HepG2 (cell line): ENCODE measurements around the gene MLANA. TPM values are rescaled to one million over a fixed set of nuclear protein-coding genes. Genes with fewer than 3 reads are reported as not detected.
A peak's percentile ranks its signal among the peaks of the same experiment; 100 is the strongest.

ENCODE experiments used
- ATAC-seq: fragments of 200-7000 bp; cut with Tn5 transposase; 3 replicates; pipeline ENCODE4 v1.9.1; 2020; ENCODE audit warnings: mild to moderate bottlenecking, moderate library complexity
- BruUV-seq: library from RNA; stranded (reverse); fragments of 400-500 nt; replicated peaks from 2 replicates; lab custom pipeline; 2021; lab: Mats Ljungman, UMichigan
- CTCF ChIA-PET: fragments of 300-600 bp; formaldehyde crosslinking; extraction: SDS; loops from one replicate; lab custom pipeline; 2021; ENCODE audit warnings: low total read pairs, inconsistent platforms, low intra/inter-chr PET ratio; lab: Yijun Ruan, JAX
- POLR2A ChIA-PET: fragments of 350-600 bp; sonication (Branson Sonifier 250); formaldehyde crosslinking; loops from one replicate; lab custom pipeline; 2020; ENCODE audit warnings: antibody characterized with exemption, inconsistent platforms; lab: Yijun Ruan, JAX
- DNase-seq: peaks from one replicate; pipeline ENCODE4 v3.0.0-alpha.2; 2015; ENCODE audit warnings: low spot score
- FAIRE-seq: peaks from 3 replicates; lab custom pipeline; 2011; peaks lifted over from hg19 to GRCh38; lab: Jason Lieb, UNC
- H2AFZ ChIP-seq: one replicate; pipeline ENCODE4 v1.6.1; 2011; ENCODE audit warnings: low read length, inconsistent platforms
- H3K27ac ChIP-seq: fragments of 300-600 bp; 3 replicates; pipeline ENCODE4 v1.8.0; 2011; ENCODE audit warnings: mixed run types, mild to moderate bottlenecking, mixed read lengths, low read length, inconsistent platforms; ENCODE audit not compliant: insufficient read depth; ENCODE audit errors: extremely low read length
- H3K27me3 ChIP-seq, 2 experiments: fragments of 200-600 bp in 1 of 2; 2 replicates in 1 of 2; 3 replicates in 1 of 2; pipeline versions ENCODE4 v1.6.0 to v1.8.0; 2011; ENCODE audit warnings: low read length in 2 of 2, mild to moderate bottlenecking in 2 of 2, moderate library complexity in 2 of 2, inconsistent platforms in 1 of 2; ENCODE audit not compliant: insufficient read depth in 2 of 2, control insufficient read depth in 1 of 2
- H3K36me3 ChIP-seq, 2 experiments: fragments of 200-600 bp in 1 of 2; replicated peaks in 1 of 2; 2 replicates in 1 of 2; 3 replicates in 1 of 2; pipeline versions ENCODE4 v1.5.1 to v1.8.0; 2011; ENCODE audit warnings: low read length in 2 of 2, inconsistent platforms in 1 of 2; ENCODE audit not compliant: insufficient read depth in 2 of 2, control insufficient read depth in 1 of 2
- H3K4me1 ChIP-seq: 2 replicates; pipeline ENCODE4 v1.5.1; 2012; ENCODE audit warnings: low read length, inconsistent platforms; ENCODE audit not compliant: insufficient read depth
- H3K4me2 ChIP-seq: 2 replicates; pipeline ENCODE4 v1.6.0; 2011; ENCODE audit warnings: low read depth, low read length, inconsistent platforms
- H3K4me3 ChIP-seq, 3 experiments: fragments of 200-600 bp in 1 of 3; sonication (generic), shearing (Covaris generic) in 1 of 3; replicated peaks in 1 of 3; 2 replicates each; pipeline ENCODE4 v1.5.1; 2011 to 2016; ENCODE audit warnings: low read length in 3 of 3, inconsistent platforms in 2 of 3, low read depth in 2 of 3, mild to moderate bottlenecking in 2 of 3, control low read depth in 1 of 3, mixed read lengths in 1 of 3; ENCODE audit not compliant: insufficient read depth in 1 of 3
- H3K79me2 ChIP-seq: one replicate; pipeline ENCODE4 v1.6.1; 2011; ENCODE audit warnings: low read length, inconsistent platforms; ENCODE audit not compliant: insufficient read depth
- H3K9ac ChIP-seq: 2 replicates; pipeline ENCODE4 v1.6.0; 2011; ENCODE audit warnings: mild to moderate bottlenecking, low read depth, low read length, inconsistent platforms; ENCODE audit not compliant: insufficient read depth
- H3K9me3 ChIP-seq: 2 replicates; pipeline ENCODE4 v1.5.1; 2012; ENCODE audit warnings: mild to moderate bottlenecking, low read length
- H4K20me1 ChIP-seq: 2 replicates; pipeline ENCODE4 v1.6.0; 2011; ENCODE audit warnings: inconsistent platforms, mild to moderate bottlenecking, low read length, moderate library complexity; ENCODE audit not compliant: insufficient read depth
- DMAP1 ChIP-seq: IDR thresholded peaks from 2 replicates; pipeline ENCODE4 v1.6.1; 2016
- HNRNPK ChIP-seq: fragments of 200-400 bp; formaldehyde crosslinking; IDR thresholded peaks from 2 replicates; pipeline ENCODE4 v1.6.1; 2018; ENCODE audit warnings: low read length, low read depth, moderate library complexity, mild to moderate bottlenecking; ENCODE audit not compliant: poor library complexity, severe bottlenecking
- MTA3 ChIP-seq: sonication (generic); formaldehyde crosslinking; IDR thresholded peaks from 2 replicates; pipeline ENCODE4 v1.4.0; 2020; ENCODE audit warnings: missing genetic modification reagents
- PHF21A ChIP-seq: sonication (generic); formaldehyde crosslinking; IDR thresholded peaks from 2 replicates; pipeline ENCODE4 v1.5.0; 2020; ENCODE audit warnings: mild to moderate bottlenecking, missing genetic modification reagents
- RFXANK ChIP-seq: IDR thresholded peaks from 2 replicates; pipeline ENCODE4 v1.6.1; 2016
- TEAD3 ChIP-seq: optimal IDR thresholded peaks from 2 replicates; pipeline ENCODE3; 2016; ENCODE audit warnings: borderline replicate concordance
- ZNF30 ChIP-seq: sonication (generic); formaldehyde crosslinking; IDR thresholded peaks from 2 replicates; pipeline ENCODE4 v1.5.0; 2020; ENCODE audit warnings: mild to moderate bottlenecking, missing genetic modification reagents
- ZNF747 ChIP-seq: sonication (generic); formaldehyde crosslinking; IDR thresholded peaks from 2 replicates; pipeline ENCODE4 v1.8.1; 2023; ENCODE audit warnings: missing genetic modification reagents, mild to moderate bottlenecking, borderline replicate concordance
- WGBS: methylation state at CpG from one replicate; pipeline ENCODE4 v1.1.6; 2017; ENCODE audit warnings: low lambda C conversion rate; 5-methylcytosine and 5-hydroxymethylcytosine counted together
- in situ Hi-C: cut with HindIII; loops from 2 replicates; pipeline ENCODE4 v1.10.0; 2017; ENCODE audit warnings: low pct_unique_long_range_greater_than_20kb; ENCODE audit not compliant: extremely low pct_ligation_motif_present
- intact Hi-C: fragments of 100-400 bp; cut with micrococcal nuclease; formaldehyde crosslinking; loops from one replicate; pipeline ENCODE4 v1.10.0; 2022; ENCODE audit not compliant: unreplicated experiment
- polyA plus RNA-seq, 8 experiments: library from polyadenylated mRNA; depleted of rRNA in 3 of 8; stranded (reverse) in 7 of 8; unstranded in 1 of 8; fragments of >200 nt; fragmentation: Illumina TruSeq in 4 of 8; extraction: Trizol in 4 of 8; gene quantifications; 2 replicates each; pipeline versions ENCODE4 v1.2.1 to v1.2.3, GENCODE V29; 2011 to 2016; ENCODE audit warnings: low read depth in 4 of 8, missing spikeins in 1 of 8, mixed read lengths in 1 of 8; ENCODE audit not compliant: insufficient read depth in 1 of 8
- total RNA-seq, 5 experiments: library from RNA; depleted of rRNA; stranded (reverse); fragments of >200 nt; fragmentation: Illumina TruSeq; extraction: Trizol; gene quantifications; 2 replicates each; pipeline ENCODE4 v1.2.3, GENCODE V29; 2016; ENCODE audit warnings: low read depth in 1 of 5
- TF ChIP-seq, protein P1 (sequence below): sonication (generic); formaldehyde crosslinking; conservative IDR thresholded peaks from 2 replicates; pipeline ENCODE4 v1.8.1; 2023; ENCODE audit warnings: missing genetic modification reagents
- TF ChIP-seq, protein P2 (sequence below): sonication (generic); formaldehyde crosslinking; IDR thresholded peaks from 2 replicates; pipeline ENCODE4 v1.8.0; 2022; ENCODE audit warnings: mild to moderate bottlenecking, missing genetic modification reagents, moderate library complexity
- TF ChIP-seq, protein P3 (sequence below): sonication (generic); formaldehyde crosslinking; IDR thresholded peaks from 2 replicates; pipeline ENCODE4 v1.5.0; 2020; ENCODE audit warnings: mild to moderate bottlenecking, missing genetic modification reagents
- TF ChIP-seq, protein P4 (sequence below): sonication (generic); formaldehyde crosslinking; IDR thresholded peaks from 2 replicates; pipeline ENCODE4 v1.5.1; 2020; ENCODE audit warnings: mild to moderate bottlenecking, moderate library complexity, missing genetic modification reagents

Gene MLANA
- total and polyA plus RNA-seq, 2 of the 13 experiments (the other 11 are each of a cell fraction or from before 2014, with no cell fraction given) = 0.11 to 0.18 TPM

DNA sequence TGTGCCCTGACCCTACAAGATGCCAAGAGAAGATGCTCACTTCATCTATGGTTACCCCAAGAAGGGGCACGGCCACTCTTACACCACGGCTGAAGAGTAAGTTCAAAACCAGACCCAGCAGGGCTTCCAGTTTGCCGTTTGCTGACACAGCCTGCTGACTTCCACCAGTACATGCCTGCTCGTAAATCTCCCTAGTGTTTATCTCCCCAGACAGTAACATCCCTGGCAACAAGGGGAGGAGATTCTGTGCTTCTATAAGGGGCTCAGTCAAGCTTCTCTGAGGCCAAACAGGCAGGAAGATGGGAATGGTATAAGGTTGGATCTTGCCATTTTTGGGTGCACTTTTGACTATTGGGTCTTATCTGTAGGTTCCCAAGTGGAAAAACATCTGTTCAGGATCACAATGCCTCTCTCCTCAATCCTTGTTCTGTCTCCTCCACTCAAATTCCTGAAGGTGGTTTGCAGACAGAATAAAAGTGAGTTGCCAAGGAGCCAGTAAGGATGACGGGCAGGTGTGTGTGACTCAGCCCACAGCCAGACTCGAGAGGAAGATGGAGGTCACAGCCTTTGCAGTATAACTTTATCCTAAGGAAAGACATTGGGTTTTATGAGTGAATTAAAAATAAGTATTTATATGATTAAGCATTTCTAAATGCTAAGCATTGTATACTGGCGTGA lies 1.9 kb downstream of the MLANA start:
- no peak overlapping the region for H3K9ac ChIP-seq
- peaks cover 69% of the 10 kb centered on the region for H3K4me1 ChIP-seq
- no peak overlapping the region for H3K4me2 ChIP-seq
- POLR2A ChIA-PET = no interaction called here
- TF ChIP-seq, protein P1, sequence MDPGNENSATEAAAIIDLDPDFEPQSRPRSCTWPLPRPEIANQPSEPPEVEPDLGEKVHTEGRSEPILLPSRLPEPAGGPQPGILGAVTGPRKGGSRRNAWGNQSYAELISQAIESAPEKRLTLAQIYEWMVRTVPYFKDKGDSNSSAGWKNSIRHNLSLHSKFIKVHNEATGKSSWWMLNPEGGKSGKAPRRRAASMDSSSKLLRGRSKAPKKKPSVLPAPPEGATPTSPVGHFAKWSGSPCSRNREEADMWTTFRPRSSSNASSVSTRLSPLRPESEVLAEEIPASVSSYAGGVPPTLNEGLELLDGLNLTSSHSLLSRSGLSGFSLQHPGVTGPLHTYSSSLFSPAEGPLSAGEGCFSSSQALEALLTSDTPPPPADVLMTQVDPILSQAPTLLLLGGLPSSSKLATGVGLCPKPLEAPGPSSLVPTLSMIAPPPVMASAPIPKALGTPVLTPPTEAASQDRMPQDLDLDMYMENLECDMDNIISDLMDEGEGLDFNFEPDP (CRISPR knock-in tag) = 0 out of 2 replicates have a peak, but pooled peaks have one; percentile 48
- 0 out of 2 replicates have a peak, but pooled peaks have one; percentile 15 for TF ChIP-seq DMAP1
- TF ChIP-seq ZNF30 (CRISPR knock-in tag) = 0 out of 2 replicates have a peak, but pooled peaks have one; percentile 36
- TF ChIP-seq, protein P2, sequence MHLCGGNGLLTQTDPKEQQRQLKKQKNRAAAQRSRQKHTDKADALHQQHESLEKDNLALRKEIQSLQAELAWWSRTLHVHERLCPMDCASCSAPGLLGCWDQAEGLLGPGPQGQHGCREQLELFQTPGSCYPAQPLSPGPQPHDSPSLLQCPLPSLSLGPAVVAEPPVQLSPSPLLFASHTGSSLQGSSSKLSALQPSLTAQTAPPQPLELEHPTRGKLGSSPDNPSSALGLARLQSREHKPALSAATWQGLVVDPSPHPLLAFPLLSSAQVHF (CRISPR knock-in tag) = no peak
- TF ChIP-seq, all 625 proteins: peak for 3
- DNase-seq (no peak), ATAC-seq (no peak), FAIRE-seq (no peak)
- Histone ChIP-seq H4K20me1 (no peaks in the 10 kb centered on the region), H3K36me3 (no peaks in the 10 kb centered on the region), H2AFZ (no peak overlapping the region), H3K27me3 (no peaks in the 10 kb centered on the region), H3K27ac (peak overlapping the region; percentile 93), H3K9me3 (no peaks in the 10 kb centered on the region), H3K4me3 (no peak overlapping the region), H3K79me2 (no peaks in the 10 kb centered on the region)
- CTCF ChIA-PET = no interaction called here
- in situ Hi-C loops = no loop called here
- 96% methylated on average over 7 of the region's 7 CpGs for WGBS
- BruUV-seq = no TSS peak
- intact Hi-C loops = no loop called here

DNA sequence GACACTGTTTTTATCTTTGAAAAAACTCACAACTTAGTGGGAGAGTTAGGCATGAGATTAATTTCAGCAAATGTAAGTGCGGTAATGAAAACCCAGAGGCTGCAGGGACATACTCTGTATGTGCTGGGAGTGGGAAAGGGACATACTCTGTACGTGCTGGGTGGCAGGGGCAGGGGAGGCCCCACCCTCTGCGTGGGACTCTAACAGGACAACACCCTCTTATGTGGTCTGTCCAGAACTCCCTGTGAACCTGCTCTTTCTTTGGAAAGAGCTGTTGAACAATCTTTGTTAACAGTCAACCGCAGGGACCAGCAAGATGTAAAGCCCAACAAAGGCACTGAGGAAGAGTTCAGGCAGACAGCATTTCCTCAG lies 2.4 kb downstream of the MLANA start:
- FAIRE-seq (peak; percentile 28), ATAC-seq (peak; percentile 33), DNase-seq (peak; percentile 62)
- peak overlapping the region in 1 of 3 experiments; percentile 32; a peak in 1 of 6 replicates for H3K4me3 ChIP-seq
- no peaks in the 10 kb centered on the region for H3K27me3 ChIP-seq
- CTCF ChIA-PET = no interaction called here
- H2AFZ ChIP-seq = peak overlapping the region; percentile 62
- no peaks in the 10 kb centered on the region for H3K9me3 ChIP-seq
- H3K9ac ChIP-seq = peak overlapping the region; percentile 52
- POLR2A ChIA-PET = no interaction called here
- no peaks in the 10 kb centered on the region for H3K36me3 ChIP-seq
- 35% methylated on average over 4 of the region's 4 CpGs for WGBS
- in situ Hi-C loops = no loop called here
- H3K4me1 ChIP-seq = peaks cover 69% of the 10 kb centered on the region
- BruUV-seq = no TSS peak
- H4K20me1 ChIP-seq = no peaks in the 10 kb centered on the region
- H3K79me2 ChIP-seq = no peaks in the 10 kb centered on the region
- H3K4me2 ChIP-seq = peak overlapping the region; percentile 79
- intact Hi-C loops = no loop called here
- H3K27ac ChIP-seq = peak overlapping the region; percentile 93
- TF ChIP-seq, protein P3, sequence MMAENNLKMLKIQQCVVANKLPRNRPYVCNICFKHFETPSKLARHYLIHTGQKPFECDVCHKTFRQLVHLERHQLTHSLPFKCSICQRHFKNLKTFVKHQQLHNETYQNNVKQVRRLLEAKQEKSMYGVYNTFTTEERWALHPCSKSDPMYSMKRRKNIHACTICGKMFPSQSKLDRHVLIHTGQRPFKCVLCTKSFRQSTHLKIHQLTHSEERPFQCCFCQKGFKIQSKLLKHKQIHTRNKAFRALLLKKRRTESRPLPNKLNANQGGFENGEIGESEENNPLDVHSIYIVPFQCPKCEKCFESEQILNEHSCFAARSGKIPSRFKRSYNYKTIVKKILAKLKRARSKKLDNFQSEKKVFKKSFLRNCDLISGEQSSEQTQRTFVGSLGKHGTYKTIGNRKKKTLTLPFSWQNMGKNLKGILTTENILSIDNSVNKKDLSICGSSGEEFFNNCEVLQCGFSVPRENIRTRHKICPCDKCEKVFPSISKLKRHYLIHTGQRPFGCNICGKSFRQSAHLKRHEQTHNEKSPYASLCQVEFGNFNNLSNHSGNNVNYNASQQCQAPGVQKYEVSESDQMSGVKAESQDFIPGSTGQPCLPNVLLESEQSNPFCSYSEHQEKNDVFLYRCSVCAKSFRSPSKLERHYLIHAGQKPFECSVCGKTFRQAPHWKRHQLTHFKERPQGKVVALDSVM = no peak
- no peak for TF ChIP-seq HNRNPK
- no peak for TF ChIP-seq PHF21A
- TF ChIP-seq TEAD3 (CRISPR knock-in tag) = no peak
- TF ChIP-seq ZNF747 = no peak
- no peak for TF ChIP-seq RFXANK (CRISPR knock-in tag)
- TF ChIP-seq MTA3 (CRISPR knock-in tag) = no peak
- TF ChIP-seq, protein P4, sequence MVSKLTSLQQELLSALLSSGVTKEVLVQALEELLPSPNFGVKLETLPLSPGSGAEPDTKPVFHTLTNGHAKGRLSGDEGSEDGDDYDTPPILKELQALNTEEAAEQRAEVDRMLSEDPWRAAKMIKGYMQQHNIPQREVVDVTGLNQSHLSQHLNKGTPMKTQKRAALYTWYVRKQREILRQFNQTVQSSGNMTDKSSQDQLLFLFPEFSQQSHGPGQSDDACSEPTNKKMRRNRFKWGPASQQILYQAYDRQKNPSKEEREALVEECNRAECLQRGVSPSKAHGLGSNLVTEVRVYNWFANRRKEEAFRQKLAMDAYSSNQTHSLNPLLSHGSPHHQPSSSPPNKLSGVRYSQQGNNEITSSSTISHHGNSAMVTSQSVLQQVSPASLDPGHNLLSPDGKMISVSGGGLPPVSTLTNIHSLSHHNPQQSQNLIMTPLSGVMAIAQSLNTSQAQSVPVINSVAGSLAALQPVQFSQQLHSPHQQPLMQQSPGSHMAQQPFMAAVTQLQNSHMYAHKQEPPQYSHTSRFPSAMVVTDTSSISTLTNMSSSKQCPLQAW (CRISPR knock-in tag) = peak; percentile 30; the same call in 1 of the 2 replicates
